OCI-LY7 (cell line): ENCODE measurements around the gene TPX2.

Experiments used
- CTCF ChIP-seq: fragments of 200-600 bp; sonication (generic); conservative IDR thresholded peaks from 2 replicates; pipeline ENCODE4 v1.5.1; 2014; ENCODE audit warnings: mild to moderate bottlenecking, antibody characterized with exemption, low read length, moderate library complexity, mixed read lengths
- EZH2phosphoT487 ChIP-seq: fragments of 200-600 bp; sonication (generic); IDR thresholded peaks from 2 replicates; pipeline ENCODE4 v1.6.1; 2018; ENCODE audit warnings: low read depth, borderline replicate concordance, mild to moderate bottlenecking, mixed run types, antibody characterized with exemption, low read length, moderate library complexity, mixed read lengths

GRCh38 chr20:31833931-31834521 is 94.9 kb downstream of the TPX2 start:
- no peak for TF ChIP-seq CTCF
- TF ChIP-seq EZH2phosphoT487 = no peak
